ENCODE data around the gene FUT7. TPM values are rescaled to one million over a fixed set of nuclear protein-coding genes. Genes with fewer than 3 reads are reported as not detected.

FUT7 gene
- total RNA-seq, 1 experiment from 2014 or later = not detected

- in situ Hi-C loops (cut with HindIII; ENCODE audit: low sequenced_read_pairs) = loop anchor here (25.0 kb wide), 1 partner anchor 89 kb away; the partner anchor contains the start of genes C8G and FBXW5
- no peak for DNase-seq (ENCODE audit: low spot score)
Observed at GRCh38 chr9:137026384-137026783, 5.5 kb downstream of the FUT7 start.

GRCh38 chr9:137025517-137025966 lies 6.3 kb downstream of the FUT7 start:
- DNase-seq (ENCODE audit: low spot score) = peak; percentile 75
- in situ Hi-C loops (cut with HindIII; ENCODE audit: low sequenced_read_pairs) = loop anchor here (25.0 kb wide), 1 partner anchor 88 kb away; the partner anchor contains the start of genes C8G and FBXW5

GRCh38 chr9:137023583-137023991 lies 8.3 kb downstream of the FUT7 start:
- in situ Hi-C loops (cut with HindIII; ENCODE audit: low sequenced_read_pairs) = no loop called here
- DNase-seq (ENCODE audit: low spot score) = no peak

- no peak for DNase-seq (ENCODE audit: low spot score)
- in situ Hi-C loops (cut with HindIII; ENCODE audit: low sequenced_read_pairs) = no loop called here
Observed at GRCh38 chr9:137023157-137023556, 8.7 kb downstream of the FUT7 start.

- in situ Hi-C loops (cut with HindIII; ENCODE audit: low sequenced_read_pairs) = no loop called here
- DNase-seq (ENCODE audit: low spot score) = no peak
Observed at GRCh38 chr9:137022662-137023008, 9.3 kb downstream of the FUT7 start.

GRCh38 chr9:137021979-137022661 lies 9.8 kb downstream of the FUT7 start:
- in situ Hi-C loops (cut with HindIII; ENCODE audit: low sequenced_read_pairs) = no loop called here
- DNase-seq (ENCODE audit: low spot score) = no peak

GRCh38 chr9:137021568-137021978 lies 10.3 kb downstream of the FUT7 start:
- DNase-seq (ENCODE audit: low spot score) = no peak
- in situ Hi-C loops (cut with HindIII; ENCODE audit: low sequenced_read_pairs) = no loop called here

- DNase-seq (ENCODE audit: low spot score) = peak; percentile 60
- in situ Hi-C loops (cut with HindIII; ENCODE audit: low sequenced_read_pairs) = no loop called here
Observed at GRCh38 chr9:137020771-137021567, 10.9 kb downstream of the FUT7 start.

GRCh38 chr9:137019891-137020683 lies 11.8 kb downstream of the FUT7 start:
- in situ Hi-C loops (cut with HindIII; ENCODE audit: low sequenced_read_pairs) = no loop called here
- DNase-seq (ENCODE audit: low spot score) = no peak

- DNase-seq (ENCODE audit: low spot score) = no peak
- in situ Hi-C loops (cut with HindIII; ENCODE audit: low sequenced_read_pairs) = no loop called here
Observed at GRCh38 chr9:137018761-137019559, 12.9 kb downstream of the FUT7 start.

- no peak for DNase-seq (ENCODE audit: low spot score)
Observed at GRCh38 chr9:137017791-137018497, 13.9 kb downstream of the FUT7 start.

GRCh38 chr9:137017071-137017470 lies 14.8 kb downstream of the FUT7 start:
- in situ Hi-C loops (cut with HindIII; ENCODE audit: low sequenced_read_pairs) = no loop called here

More at GRCh38 chr9:137017791-137018497, 13.9 kb downstream of the FUT7 start:
- in situ Hi-C loops (cut with HindIII; ENCODE audit: low sequenced_read_pairs) = no loop called here

GRCh38 chr9:137016436-137016835 lies 15.5 kb downstream of the FUT7 start:
- no peak for DNase-seq (ENCODE audit: low spot score)
- in situ Hi-C loops (cut with HindIII; ENCODE audit: low sequenced_read_pairs) = no loop called here

More at GRCh38 chr9:137017071-137017470, 14.8 kb downstream of the FUT7 start:
- DNase-seq (ENCODE audit: low spot score) = no peak

- in situ Hi-C loops (cut with HindIII; ENCODE audit: low sequenced_read_pairs) = no loop called here
Observed at GRCh38 chr9:137015976-137016375, 15.9 kb downstream of the FUT7 start.

GRCh38 chr9:137015540-137015930 lies 16.4 kb downstream of the FUT7 start:
- DNase-seq (ENCODE audit: low spot score) = no peak
- in situ Hi-C loops (cut with HindIII; ENCODE audit: low sequenced_read_pairs) = no loop called here

More at GRCh38 chr9:137015976-137016375, 15.9 kb downstream of the FUT7 start:
- no peak for DNase-seq (ENCODE audit: low spot score)

GRCh38 chr9:137014776-137015539 lies 16.9 kb downstream of the FUT7 start:
- in situ Hi-C loops (cut with HindIII; ENCODE audit: low sequenced_read_pairs) = no loop called here
- DNase-seq (ENCODE audit: low spot score) = no peak

- DNase-seq (ENCODE audit: low spot score) = no peak
- in situ Hi-C loops (cut with HindIII; ENCODE audit: low sequenced_read_pairs) = no loop called here
Observed at GRCh38 chr9:137014166-137014565, 17.7 kb downstream of the FUT7 start.

- no peak for DNase-seq (ENCODE audit: low spot score)
Observed at GRCh38 chr9:137013571-137013940, 18.3 kb downstream of the FUT7 start.

More at GRCh38 chr9:137013571-137013940, 18.3 kb downstream of the FUT7 start:
- in situ Hi-C loops (cut with HindIII; ENCODE audit: low sequenced_read_pairs) = no loop called here

Measured in G401 (cell line).